ENCODE data around the gene ACOT2.

- TF ChIP-seq POLR2A (IDR thresholded peaks at IDR 0.05; ENCODE audit: low read length), result no peak
- no peak for TF ChIP-seq GATA1 (IDR thresholded peaks at IDR 0.05; ENCODE audit: low read depth, low read length)
Measured at GRCh38 chr14:73607241-73607640, 38.2 kb downstream of the ACOT2 start.
